Keratinocyte (primary cell): ENCODE data around the gene PHLPP1. TPM values are rescaled to one million over a fixed set of nuclear protein-coding genes. Genes with fewer than 3 reads are reported as not detected.

ENCODE experiments used
- DNase-seq: peaks from one replicate; pipeline ENCODE4 v3.0.0-alpha.2; 2011; ENCODE audit warnings: low read depth, missing footprints, low spot score
- FAIRE-seq: peaks from 2 replicates; lab custom pipeline; 2011; peaks lifted over from hg19 to GRCh38; lab: Jason Lieb, UNC
- H2AFZ ChIP-seq: 2 replicates; pipeline ENCODE4 v1.6.0; 2012; ENCODE audit warnings: low read length, control low read depth, inconsistent platforms; ENCODE audit not compliant: control insufficient read depth
- H3K27ac ChIP-seq: 2 replicates; pipeline ENCODE4 v1.5.1; 2011; ENCODE audit warnings: low read length; ENCODE audit not compliant: control insufficient read depth, insufficient read depth
- H3K27me3 ChIP-seq: 3 replicates; pipeline ENCODE4 v1.6.0; 2011; ENCODE audit warnings: low read length; ENCODE audit not compliant: control insufficient read depth, insufficient read depth; ENCODE audit errors: extremely low read depth
- H3K36me3 ChIP-seq, 2 experiments: 2 replicates in 1 of 2; 3 replicates in 1 of 2; pipeline ENCODE4 v1.5.1; 2011; ENCODE audit warnings: low read length in 2 of 2, mild to moderate bottlenecking in 1 of 2; ENCODE audit not compliant: control insufficient read depth in 2 of 2, insufficient read depth in 2 of 2; ENCODE audit errors: extremely low read depth in 1 of 2
- H3K4me1 ChIP-seq: 3 replicates; pipeline ENCODE4 v1.5.1; 2011; ENCODE audit warnings: low read length; ENCODE audit not compliant: control insufficient read depth, insufficient read depth; ENCODE audit errors: extremely low read depth
- H3K4me2 ChIP-seq: 3 replicates; pipeline ENCODE4 v1.6.0; 2011; ENCODE audit warnings: low read depth, low read length; ENCODE audit not compliant: control insufficient read depth, insufficient read depth; ENCODE audit errors: extremely low read depth
- H3K4me3 ChIP-seq, 3 experiments: fragments of 200-600 bp in 1 of 3; sonication (generic) in 1 of 3; 2 replicates in 2 of 3; 3 replicates in 1 of 3; pipeline ENCODE4 v1.5.1; 2011 to 2016; ENCODE audit warnings: low read length in 3 of 3, mild to moderate bottlenecking in 3 of 3, control low read depth in 2 of 3, inconsistent platforms in 1 of 3, low read depth in 1 of 3, mixed read lengths in 1 of 3, mixed run types in 1 of 3, moderate library complexity in 1 of 3; ENCODE audit not compliant: control insufficient read depth in 2 of 3, insufficient read depth in 2 of 3; ENCODE audit errors: extremely low read depth in 1 of 3
- H3K79me2 ChIP-seq: 2 replicates; pipeline ENCODE4 v1.6.0; 2012; ENCODE audit warnings: low read length; ENCODE audit not compliant: control insufficient read depth, insufficient read depth
- H3K9ac ChIP-seq: 3 replicates; pipeline ENCODE4 v1.6.0; 2011; ENCODE audit warnings: low read length; ENCODE audit not compliant: control insufficient read depth, insufficient read depth; ENCODE audit errors: extremely low read depth
- H3K9me1 ChIP-seq: 3 replicates; pipeline ENCODE4 v1.6.0; 2011; ENCODE audit warnings: low read length; ENCODE audit not compliant: control insufficient read depth, insufficient read depth; ENCODE audit errors: extremely low read depth
- H3K9me3 ChIP-seq: 2 replicates; pipeline ENCODE4 v1.5.1; 2012; ENCODE audit warnings: low read depth, low read length; ENCODE audit not compliant: control insufficient read depth
- H4K20me1 ChIP-seq: 3 replicates; pipeline ENCODE4 v1.6.0; 2011; ENCODE audit warnings: low read length; ENCODE audit not compliant: control insufficient read depth, insufficient read depth; ENCODE audit errors: extremely low read depth
- EZH2 ChIP-seq: IDR thresholded peaks from one replicate; pipeline ENCODE4 v1.6.1; 2012; ENCODE audit warnings: inconsistent platforms, mild to moderate bottlenecking, low read length, moderate library complexity
- dilution Hi-C: fragments of 300-500 bp; cut with MboI; formaldehyde crosslinking; loops from one replicate; pipeline ENCODE4 v1.7.0; 2020; ENCODE audit warnings: low sequenced_read_pairs; ENCODE audit not compliant: extremely low pct_ligation_motif_present
- polyA plus RNA-seq, 5 experiments: library from polyadenylated mRNA; depleted of rRNA in 3 of 5; stranded (reverse) in 3 of 5; stranded (forward) in 1 of 5; unstranded in 1 of 5; fragments of >200 nt; gene quantifications; 1 replicate in 1 of 5; 2 replicates in 3 of 5; 3 replicates in 1 of 5; pipeline versions ENCODE4 v1.2.1 to v1.2.3, GENCODE V29; 2011 to 2012; ENCODE audit warnings: missing spikeins in 2 of 5, low read depth in 1 of 5, low replicate concordance in 1 of 5
- TF ChIP-seq, protein P1 (sequence below), 3 experiments: IDR thresholded peaks in 1 of 3; conservative IDR thresholded peaks in 1 of 3; optimal IDR thresholded peaks in 1 of 3; 2 replicates in 2 of 3; 3 replicates in 1 of 3; pipeline versions ENCODE3 to v1.5.1; 2011; ENCODE audit warnings: low read length in 3 of 3, mild to moderate bottlenecking in 3 of 3, moderate library complexity in 2 of 3, control low read depth in 1 of 3, inconsistent platforms in 1 of 3; ENCODE audit not compliant: insufficient read depth in 2 of 3; ENCODE audit errors: extremely low read depth in 1 of 3

Gene PHLPP1
- polyA plus RNA-seq, 1 donor (not counting 4 experiments of a cell fraction or from before 2014, with no cell fraction given), result 8.4 TPM

DNA sequence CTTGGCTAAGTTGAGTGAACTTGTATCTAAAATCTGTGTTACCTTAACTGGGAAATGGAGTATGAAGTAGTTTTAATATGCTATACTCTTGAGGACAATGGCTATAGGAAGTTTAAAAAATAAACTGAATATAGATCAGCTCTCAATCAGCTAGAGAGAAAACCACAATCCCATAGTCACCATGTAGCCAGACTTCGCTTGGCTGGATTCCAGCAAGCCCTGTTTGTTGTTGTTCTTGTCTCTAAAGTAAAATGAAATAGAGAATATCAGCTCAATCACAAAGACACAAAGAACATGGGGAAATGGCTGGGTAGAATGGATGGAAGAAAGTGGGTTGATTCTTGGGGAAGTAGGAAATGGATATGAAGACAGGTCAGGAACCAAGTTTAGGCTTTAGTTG is 234.9 kb downstream of the PHLPP1 start:
- Histone ChIP-seq H3K4me1 (no peaks in the 10 kb centered on the region), H3K9me1 (no peaks in the 10 kb centered on the region), H3K4me2 (no peak overlapping the region), H2AFZ (no peak overlapping the region), H3K4me3 (no peak overlapping the region), H3K79me2 (no peaks in the 10 kb centered on the region), H3K36me3 (no peaks in the 10 kb centered on the region), H3K27ac (no peak overlapping the region), H3K9ac (no peak overlapping the region), H3K9me3 (no peaks in the 10 kb centered on the region), H4K20me1 (no peaks in the 10 kb centered on the region), H3K27me3 (no peaks in the 10 kb centered on the region)
- DNase-seq, result no peak
- dilution Hi-C loops, result no loop called here
- no peak for FAIRE-seq
- TF ChIP-seq, protein P1, sequence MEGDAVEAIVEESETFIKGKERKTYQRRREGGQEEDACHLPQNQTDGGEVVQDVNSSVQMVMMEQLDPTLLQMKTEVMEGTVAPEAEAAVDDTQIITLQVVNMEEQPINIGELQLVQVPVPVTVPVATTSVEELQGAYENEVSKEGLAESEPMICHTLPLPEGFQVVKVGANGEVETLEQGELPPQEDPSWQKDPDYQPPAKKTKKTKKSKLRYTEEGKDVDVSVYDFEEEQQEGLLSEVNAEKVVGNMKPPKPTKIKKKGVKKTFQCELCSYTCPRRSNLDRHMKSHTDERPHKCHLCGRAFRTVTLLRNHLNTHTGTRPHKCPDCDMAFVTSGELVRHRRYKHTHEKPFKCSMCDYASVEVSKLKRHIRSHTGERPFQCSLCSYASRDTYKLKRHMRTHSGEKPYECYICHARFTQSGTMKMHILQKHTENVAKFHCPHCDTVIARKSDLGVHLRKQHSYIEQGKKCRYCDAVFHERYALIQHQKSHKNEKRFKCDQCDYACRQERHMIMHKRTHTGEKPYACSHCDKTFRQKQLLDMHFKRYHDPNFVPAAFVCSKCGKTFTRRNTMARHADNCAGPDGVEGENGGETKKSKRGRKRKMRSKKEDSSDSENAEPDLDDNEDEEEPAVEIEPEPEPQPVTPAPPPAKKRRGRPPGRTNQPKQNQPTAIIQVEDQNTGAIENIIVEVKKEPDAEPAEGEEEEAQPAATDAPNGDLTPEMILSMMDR (optimal IDR thresholded peaks at IDR 0.05 in 1 of 3, IDR thresholded peaks at IDR 0.05 in 1 of 3, conservative IDR thresholded peaks at IDR 0.05 in 1 of 3; ENCODE audit: extremely low read depth in 1 of 3, insufficient read depth in 2 of 3, low read length in 3 of 3), result no peak
- no peak for TF ChIP-seq EZH2

DNA sequence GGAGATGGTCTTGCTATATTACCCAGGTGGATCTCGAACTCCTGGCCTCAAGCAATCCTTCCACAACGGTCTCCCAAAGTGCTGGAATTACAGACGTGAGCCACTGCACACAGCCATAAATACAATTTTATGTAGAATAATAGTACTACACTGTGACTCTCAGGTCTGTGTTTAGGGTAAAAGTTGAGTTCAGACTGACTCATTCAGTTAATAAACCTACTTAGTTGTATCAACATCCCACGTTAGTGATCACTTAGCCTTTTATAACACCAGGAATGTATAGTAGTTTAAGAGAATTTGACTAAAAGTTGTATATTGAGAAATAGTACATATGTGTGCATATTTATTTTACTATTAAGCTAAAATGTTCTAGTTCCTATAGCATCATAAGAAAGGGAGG is 237.5 kb downstream of the PHLPP1 start:
- no peaks in the 10 kb centered on the region for H3K9me3 ChIP-seq
- H3K9ac ChIP-seq, result no peak overlapping the region
- H3K27me3 ChIP-seq, result no peaks in the 10 kb centered on the region
- no peak overlapping the region for H3K27ac ChIP-seq
- TF ChIP-seq, protein P1 (optimal IDR thresholded peaks at IDR 0.05 in 1 of 3, IDR thresholded peaks at IDR 0.05 in 1 of 3, conservative IDR thresholded peaks at IDR 0.05 in 1 of 3; ENCODE audit: extremely low read depth in 1 of 3, insufficient read depth in 2 of 3, low read length in 3 of 3), result no peak
- no peak for TF ChIP-seq EZH2
- H2AFZ ChIP-seq, result no peak overlapping the region
- no peak overlapping the region for H3K4me3 ChIP-seq
- no peaks in the 10 kb centered on the region for H3K36me3 ChIP-seq
- no peak overlapping the region for H3K4me2 ChIP-seq
- no peak for FAIRE-seq
- DNase-seq, result no peak
- no peaks in the 10 kb centered on the region for H3K79me2 ChIP-seq
- no peaks in the 10 kb centered on the region for H3K4me1 ChIP-seq
- dilution Hi-C loops, result no loop called here
- no peaks in the 10 kb centered on the region for H3K9me1 ChIP-seq
- H4K20me1 ChIP-seq, result no peaks in the 10 kb centered on the region
